ENCODE measurements around the gene NCS1. TPM values are rescaled to one million over a fixed set of nuclear protein-coding genes. Genes with fewer than 3 reads are reported as not detected.

NCS1 gene
- total RNA-seq, 2 donors from 2014 or later: 14.0 to 30.4 TPM

DNA sequence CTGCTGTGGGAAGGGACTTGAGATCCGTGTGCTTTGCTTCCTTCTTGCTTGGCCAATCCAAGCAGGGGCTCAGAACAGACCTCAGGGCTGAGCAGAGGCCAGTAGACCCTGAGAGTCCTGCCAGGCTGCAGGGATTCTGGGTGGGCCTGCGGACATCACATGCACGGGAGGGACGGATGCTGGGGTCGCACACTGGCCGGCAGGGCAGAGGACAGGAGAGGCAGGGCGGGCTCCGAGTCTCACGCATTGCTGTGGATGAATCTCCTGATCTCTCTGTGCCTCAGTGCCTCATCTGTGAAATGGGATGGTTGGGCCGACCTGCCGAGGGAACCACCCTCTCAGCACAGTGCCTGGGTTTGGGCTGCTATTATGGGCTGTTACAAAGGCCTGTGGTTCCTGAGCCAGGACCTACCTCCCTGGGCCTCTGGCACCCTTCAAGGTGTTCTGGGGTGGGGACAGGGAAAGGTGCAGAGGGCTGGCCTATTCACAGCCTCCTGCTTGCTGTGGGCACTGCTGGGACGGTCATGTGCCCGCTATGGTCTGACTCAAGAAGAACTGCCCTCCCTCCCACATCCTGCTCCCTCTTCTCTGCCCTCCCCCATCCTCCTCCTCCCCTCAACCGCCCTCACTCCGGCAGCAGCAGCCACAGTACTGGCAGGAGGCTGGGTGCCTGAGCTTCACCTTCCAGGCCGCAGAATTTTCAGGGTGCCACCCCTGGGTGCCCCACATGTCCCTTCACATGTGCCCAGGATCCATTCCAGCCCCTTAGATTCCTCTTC lies 43.3 kb downstream of the NCS1 start:
- peak; percentile 31 for ATAC-seq (replicated peaks)

DNA sequence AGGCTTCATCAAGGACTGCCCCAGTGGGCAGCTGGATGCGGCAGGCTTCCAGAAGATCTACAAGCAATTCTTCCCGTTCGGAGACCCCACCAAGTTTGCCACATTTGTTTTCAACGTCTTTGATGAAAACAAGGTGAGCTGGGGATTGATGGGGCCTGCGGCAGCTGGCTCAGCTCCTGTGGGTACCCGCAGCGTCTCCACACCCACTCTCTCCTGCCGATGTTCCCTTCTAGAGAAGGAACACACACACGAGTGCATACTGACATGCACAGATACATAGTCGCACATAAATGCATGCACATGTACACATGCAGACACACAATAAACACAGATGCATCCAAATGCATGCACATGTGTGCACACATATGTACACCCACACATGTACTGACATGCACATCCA lies 45.6 kb downstream of the NCS1 start:
- Mint-ChIP-seq H3K36me3 (ENCODE audit: low read depth) (peaks cover 4% of the 10 kb centered on the region), H3K27me3 (no peaks in the 10 kb centered on the region), H3K4me3 (no peak overlapping the region), H3K9me3 (no peaks in the 10 kb centered on the region), H3K27ac (no peak overlapping the region), H3K4me1 (no peaks in the 10 kb centered on the region)
- ATAC-seq (replicated peaks): no peak

More for the DNA sequence above, 43.3 kb downstream of the NCS1 start:
- no peak overlapping the region for H3K27ac Mint-ChIP-seq
- H3K36me3 Mint-ChIP-seq (ENCODE audit: low read depth): peaks cover 4% of the 10 kb centered on the region
- H3K9me3 Mint-ChIP-seq: no peaks in the 10 kb centered on the region
- H3K4me1 Mint-ChIP-seq: no peaks in the 10 kb centered on the region
- no peaks in the 10 kb centered on the region for H3K27me3 Mint-ChIP-seq
- no peak overlapping the region for H3K4me3 Mint-ChIP-seq

DNA sequence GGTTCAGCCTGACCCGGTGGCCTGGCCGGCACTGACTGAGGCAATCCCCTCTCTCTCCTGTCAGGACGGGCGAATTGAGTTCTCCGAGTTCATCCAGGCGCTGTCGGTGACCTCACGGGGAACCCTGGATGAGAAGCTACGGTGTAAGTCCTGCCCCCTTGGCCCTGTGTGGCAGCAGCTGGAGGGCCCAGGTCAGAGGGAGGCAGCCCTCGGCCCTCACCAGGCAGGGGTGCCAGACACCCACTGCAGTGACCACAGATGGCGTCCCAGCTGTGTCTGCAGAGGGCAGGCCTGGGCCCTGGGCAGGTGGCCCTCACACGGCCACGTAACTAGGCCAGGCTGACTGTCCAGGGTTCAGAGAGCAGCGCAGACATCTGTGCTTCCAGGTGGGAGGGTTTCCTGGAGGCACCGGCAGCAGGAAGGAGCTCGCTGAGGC lies 47.5 kb downstream of the NCS1 start:
- H3K4me3 Mint-ChIP-seq: no peak overlapping the region
- peaks cover 4% of the 10 kb centered on the region for H3K36me3 Mint-ChIP-seq (ENCODE audit: low read depth)
- no peak overlapping the region for H3K27ac Mint-ChIP-seq
- H3K9me3 Mint-ChIP-seq: no peaks in the 10 kb centered on the region
- H3K4me1 Mint-ChIP-seq: no peaks in the 10 kb centered on the region
- no peak for ATAC-seq (replicated peaks)
- H3K27me3 Mint-ChIP-seq: no peaks in the 10 kb centered on the region

DNA sequence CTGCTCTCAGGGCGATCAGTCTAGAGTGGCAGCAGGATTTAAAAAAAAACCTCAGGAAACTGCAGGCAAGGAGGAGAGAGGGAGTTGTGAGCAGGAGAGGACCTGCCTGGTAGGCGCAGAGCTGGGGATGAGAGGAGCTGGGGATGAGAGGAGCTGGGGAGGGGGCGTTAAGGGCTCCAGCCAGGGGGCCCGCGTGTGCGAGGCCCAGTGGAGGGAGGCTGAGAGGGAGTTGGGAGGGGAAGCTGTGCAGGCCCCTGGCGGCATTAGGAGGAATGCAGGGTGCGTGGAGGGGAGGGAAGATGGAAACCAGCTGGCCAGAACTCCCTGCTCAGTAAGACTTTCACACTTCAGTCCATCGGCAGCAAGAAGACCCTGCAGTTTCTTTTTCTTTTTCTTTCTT lies 48.1 kb downstream of the NCS1 start:
- Mint-ChIP-seq H3K27ac (no peak overlapping the region), H3K4me1 (no peaks in the 10 kb centered on the region), H3K36me3 (ENCODE audit: low read depth) (peaks cover 4% of the 10 kb centered on the region), H3K9me3 (no peaks in the 10 kb centered on the region), H3K4me3 (no peak overlapping the region), H3K27me3 (no peaks in the 10 kb centered on the region)
- ATAC-seq (replicated peaks): no peak

GRCh38 chr9:130222833-130223232 lies 50.6 kb downstream of the NCS1 start:
- H3K27me3 Mint-ChIP-seq: no peaks in the 10 kb centered on the region
- H3K27ac Mint-ChIP-seq: no peak overlapping the region
- peaks cover 14% of the 10 kb centered on the region for H3K36me3 Mint-ChIP-seq (ENCODE audit: low read depth)
- no peaks in the 10 kb centered on the region for H3K4me1 Mint-ChIP-seq
- no peak overlapping the region for H3K4me3 Mint-ChIP-seq
- H3K9me3 Mint-ChIP-seq: peaks cover 4% of the 10 kb centered on the region
- ATAC-seq (replicated peaks): no peak

GRCh38 chr9:130225071-130225470 lies 52.9 kb downstream of the NCS1 start:
- H3K27me3 Mint-ChIP-seq: no peaks in the 10 kb centered on the region
- peaks cover 24% of the 10 kb centered on the region for H3K36me3 Mint-ChIP-seq (ENCODE audit: low read depth)
- ATAC-seq (replicated peaks): no peak
- H3K27ac Mint-ChIP-seq: no peak overlapping the region
- H3K9me3 Mint-ChIP-seq: peaks cover 4% of the 10 kb centered on the region
- H3K4me3 Mint-ChIP-seq: no peak overlapping the region
- no peaks in the 10 kb centered on the region for H3K4me1 Mint-ChIP-seq

DNA sequence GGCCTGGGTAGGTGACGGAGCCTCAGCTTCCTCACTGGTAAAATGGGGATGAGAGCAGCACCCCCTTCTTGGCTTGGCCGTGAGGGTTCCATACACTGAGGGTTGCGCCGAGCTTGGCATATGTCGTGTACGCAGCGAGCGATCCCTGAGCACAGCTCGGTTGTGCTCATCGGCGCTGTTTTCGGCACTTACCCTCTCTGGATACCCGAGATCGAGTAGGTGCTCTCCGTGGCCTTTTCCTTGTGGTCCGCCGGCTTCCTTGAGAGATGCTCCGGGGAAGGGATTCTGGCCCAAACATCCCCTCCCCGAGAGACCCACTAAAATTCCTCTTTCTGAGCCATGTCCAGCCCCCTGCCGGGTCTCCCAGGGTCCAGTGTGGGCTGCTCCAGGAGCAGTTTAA lies 53.4 kb downstream of the NCS1 start:
- Mint-ChIP-seq H3K27me3 (no peaks in the 10 kb centered on the region), H3K4me1 (no peaks in the 10 kb centered on the region), H3K4me3 (no peak overlapping the region), H3K27ac (no peak overlapping the region), H3K9me3 (peaks cover 4% of the 10 kb centered on the region), H3K36me3 (ENCODE audit: low read depth) (peaks cover 24% of the 10 kb centered on the region)
- ATAC-seq (replicated peaks): no peak

- Mint-ChIP-seq H3K9me3 (peaks cover 4% of the 10 kb centered on the region), H3K4me1 (no peaks in the 10 kb centered on the region), H3K27me3 (no peaks in the 10 kb centered on the region), H3K4me3 (no peak overlapping the region), H3K27ac (no peak overlapping the region), H3K36me3 (ENCODE audit: low read depth) (peaks cover 24% of the 10 kb centered on the region)
- no peak for ATAC-seq (replicated peaks)
Measured at GRCh38 chr9:130226112-130226511, 53.9 kb downstream of the NCS1 start.

DNA sequence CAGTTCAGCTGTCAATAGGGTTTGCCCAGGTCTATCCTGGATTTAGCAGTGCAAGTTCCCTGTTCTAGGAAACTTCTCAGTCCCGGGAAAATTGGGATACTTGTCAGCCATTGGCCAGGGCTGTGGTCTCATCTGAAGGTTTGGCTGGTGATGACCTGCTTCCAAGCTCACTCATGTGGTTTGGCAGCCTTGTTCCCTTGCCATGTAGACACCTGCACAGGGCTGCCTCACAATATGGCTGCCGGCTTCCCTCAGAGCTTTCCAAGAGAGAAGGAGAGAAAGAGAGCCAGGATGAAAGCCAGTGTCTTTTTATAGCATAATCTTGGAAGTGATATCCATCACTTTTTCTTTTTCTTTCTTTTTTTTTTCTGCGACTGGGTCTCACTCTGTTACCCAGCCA lies 55.6 kb downstream of the NCS1 start:
- Mint-ChIP-seq H3K4me3 (no peak overlapping the region), H3K4me1 (no peaks in the 10 kb centered on the region), H3K27ac (no peak overlapping the region), H3K36me3 (ENCODE audit: low read depth) (peaks cover 33% of the 10 kb centered on the region), H3K27me3 (no peaks in the 10 kb centered on the region), H3K9me3 (peaks cover 4% of the 10 kb centered on the region)
- ATAC-seq (replicated peaks): no peak

DNA sequence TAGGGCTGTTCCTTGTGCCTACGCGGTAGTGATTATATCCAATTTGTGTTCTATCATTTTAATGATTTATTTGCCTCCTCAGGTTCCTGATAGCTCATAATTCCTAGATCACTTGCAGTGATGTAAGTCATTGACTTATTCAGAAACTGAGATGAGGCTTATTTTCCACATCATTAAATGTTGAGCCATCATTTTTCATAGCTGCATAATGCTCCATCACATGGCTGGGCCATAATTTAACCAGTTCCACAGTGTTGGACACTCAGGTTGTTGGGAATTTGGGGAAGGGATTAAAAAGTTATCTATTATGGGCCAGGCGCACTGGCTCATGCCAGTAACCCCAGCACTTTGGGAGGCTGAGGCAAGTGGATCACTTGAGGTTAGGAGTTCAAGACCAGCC lies 57.6 kb downstream of the NCS1 start:
- no peak overlapping the region for H3K27ac Mint-ChIP-seq

DNA sequence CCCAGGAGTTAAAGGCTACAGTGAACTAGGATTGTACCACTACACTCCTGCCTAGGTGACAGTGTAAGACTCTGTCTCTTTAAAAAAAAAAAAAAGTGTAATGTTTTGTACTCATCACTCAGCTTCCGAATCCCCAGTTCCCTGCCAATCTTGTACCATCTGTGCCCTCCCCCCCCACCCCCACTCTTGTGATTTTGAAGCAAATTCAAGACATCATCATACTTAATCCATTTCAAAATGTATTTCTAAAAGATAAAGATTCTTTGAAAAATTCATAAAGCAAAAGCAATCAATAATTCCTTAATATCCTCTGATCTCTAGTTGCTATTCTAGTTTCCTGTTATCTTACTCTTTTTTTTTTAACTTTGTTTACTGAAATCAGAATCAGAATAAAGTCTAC lies 58.4 kb downstream of the NCS1 start:
- H3K36me3 Mint-ChIP-seq (ENCODE audit: low read depth): peaks cover 47% of the 10 kb centered on the region
- no peaks in the 10 kb centered on the region for H3K4me1 Mint-ChIP-seq
- ATAC-seq (replicated peaks): no peak
- H3K27ac Mint-ChIP-seq: no peak overlapping the region
- no peaks in the 10 kb centered on the region for H3K27me3 Mint-ChIP-seq
- peaks cover 4% of the 10 kb centered on the region for H3K9me3 Mint-ChIP-seq
- no peak overlapping the region for H3K4me3 Mint-ChIP-seq

More for the DNA sequence above, 57.6 kb downstream of the NCS1 start:
- H3K27me3 Mint-ChIP-seq: no peaks in the 10 kb centered on the region
- no peak overlapping the region for H3K4me3 Mint-ChIP-seq
- H3K4me1 Mint-ChIP-seq: no peaks in the 10 kb centered on the region
- peaks cover 4% of the 10 kb centered on the region for H3K9me3 Mint-ChIP-seq
- H3K36me3 Mint-ChIP-seq (ENCODE audit: low read depth): peaks cover 47% of the 10 kb centered on the region
- ATAC-seq (replicated peaks): no peak

GRCh38 chr9:130232899-130233586 lies 60.8 kb downstream of the NCS1 start:
- Mint-ChIP-seq H3K4me1 (no peaks in the 10 kb centered on the region), H3K36me3 (ENCODE audit: low read depth) (peaks cover 35% of the 10 kb centered on the region), H3K27me3 (no peaks in the 10 kb centered on the region), H3K27ac (no peak overlapping the region), H3K9me3 (no peaks in the 10 kb centered on the region), H3K4me3 (no peak overlapping the region)
- no peak for ATAC-seq (replicated peaks)

- ATAC-seq (replicated peaks): no peak
- no peaks in the 10 kb centered on the region for H3K4me1 Mint-ChIP-seq
- no peaks in the 10 kb centered on the region for H3K9me3 Mint-ChIP-seq
- H3K27me3 Mint-ChIP-seq: no peaks in the 10 kb centered on the region
- H3K27ac Mint-ChIP-seq: no peak overlapping the region
- H3K4me3 Mint-ChIP-seq: no peak overlapping the region
- peaks cover 30% of the 10 kb centered on the region for H3K36me3 Mint-ChIP-seq (ENCODE audit: low read depth)
Measured at GRCh38 chr9:130233587-130233945, 61.4 kb downstream of the NCS1 start.

- H3K4me3 Mint-ChIP-seq: no peak overlapping the region
- no peaks in the 10 kb centered on the region for H3K9me3 Mint-ChIP-seq
- H3K4me1 Mint-ChIP-seq: peaks cover 2% of the 10 kb centered on the region
- peaks cover 27% of the 10 kb centered on the region for H3K36me3 Mint-ChIP-seq (ENCODE audit: low read depth)
- H3K27ac Mint-ChIP-seq: no peak overlapping the region
- ATAC-seq (replicated peaks): no peak
- no peaks in the 10 kb centered on the region for H3K27me3 Mint-ChIP-seq
Measured at GRCh38 chr9:130234340-130235260, 62.4 kb downstream of the NCS1 start.
